ENCODE results near the gene ADAMTS2.

GRCh38 chr5:179258922-179259730, 86.1 kb downstream of the ADAMTS2 start:
- TF ChIP-seq LEF1 (IDR thresholded peaks at IDR 0.05; ENCODE audit: borderline replicate concordance) (no peak), BHLHE40 (IDR thresholded peaks at IDR 0.05; ENCODE audit: borderline replicate concordance) (no peak), TARDBP (IDR thresholded peaks at IDR 0.05) (no peak), FOXM1 (IDR thresholded peaks at IDR 0.05; ENCODE audit: borderline replicate concordance) (no peak), NFRKB (IDR thresholded peaks at IDR 0.05) (no peak), HDGF (IDR thresholded peaks at IDR 0.05; ENCODE audit: borderline replicate concordance) (no peak), ZNF384 (IDR thresholded peaks at IDR 0.05) (no peak)
